SJCRH30 (cell line): Measurements from ENCODE around the gene LRRC36. TPM values are rescaled to one million over a fixed set of nuclear protein-coding genes. Genes with fewer than 3 reads are reported as not detected.

ENCODE experiments used
- DNase-seq, 2 experiments: peaks; one replicate each; pipeline ENCODE4 v3.0.0-alpha.2; 2015 to 2020
- H3K27ac ChIP-seq: fragments of 250-450 bp; sonication (Bioruptor Pico); 2 replicates; pipeline ENCODE4 v1.5.1; 2020; ENCODE audit warnings: mild to moderate bottlenecking, moderate library complexity
- H3K27me3 ChIP-seq: fragments of 250-450 bp; sonication (Bioruptor Pico); 2 replicates; pipeline ENCODE4 v1.5.1; 2020; ENCODE audit warnings: mild to moderate bottlenecking, moderate library complexity
- H3K36me3 ChIP-seq: fragments of 250-450 bp; sonication (Bioruptor Pico); 2 replicates; pipeline ENCODE4 v1.5.1; 2020; ENCODE audit warnings: mild to moderate bottlenecking, moderate library complexity
- H3K4me1 ChIP-seq: fragments of 250-450 bp; sonication (Bioruptor Pico); 2 replicates; pipeline ENCODE4 v1.5.1; 2020; ENCODE audit warnings: mild to moderate bottlenecking, moderate library complexity
- H3K4me3 ChIP-seq: fragments of 250-450 bp; sonication (Bioruptor Pico); 2 replicates; pipeline ENCODE4 v1.5.1; 2020; ENCODE audit warnings: mild to moderate bottlenecking, moderate library complexity
- H3K9me3 ChIP-seq: fragments of 250-450 bp; sonication (Bioruptor Pico); replicated peaks from 2 replicates; pipeline ENCODE4 v1.5.1; 2020; ENCODE audit warnings: mild to moderate bottlenecking, moderate library complexity
- total RNA-seq: library from RNA; depleted of rRNA; stranded (reverse); fragments of >200 nt; shearing (Covaris generic); gene quantifications from 2 replicates; pipeline ENCODE4 v1.2.3, GENCODE V29; 2014

LRRC36 gene
- total RNA-seq, 1 experiment from 2014 or later = not detected

- Histone ChIP-seq H3K4me1 (no peaks in the 10 kb centered on the region; the same call in 1 of the 2 replicates), H3K27me3 (no peaks in the 10 kb centered on the region), H3K27ac (no peak overlapping the region), H3K4me3 (no peak overlapping the region), H3K9me3 (no peaks in the 10 kb centered on the region), H3K36me3 (no peaks in the 10 kb centered on the region)
- DNase-seq = no peak
Measured at GRCh38 chr16:67386861-67387455, 60.3 kb downstream of the LRRC36 start.

GRCh38 chr16:67387479-67388079 lies 61.0 kb downstream of the LRRC36 start:
- Histone ChIP-seq H3K27me3 (no peaks in the 10 kb centered on the region), H3K9me3 (no peaks in the 10 kb centered on the region), H3K36me3 (no peaks in the 10 kb centered on the region), H3K4me3 (no peak overlapping the region), H3K4me1 (peaks cover 5% of the 10 kb centered on the region; the same call in 1 of the 2 replicates), H3K27ac (no peak overlapping the region)
- DNase-seq = no peak

- Histone ChIP-seq H3K27me3 (no peaks in the 10 kb centered on the region), H3K4me3 (no peak overlapping the region), H3K9me3 (no peaks in the 10 kb centered on the region), H3K4me1 (peaks cover 9% of the 10 kb centered on the region; the same call in 1 of the 2 replicates), H3K27ac (no peak overlapping the region), H3K36me3 (no peaks in the 10 kb centered on the region)
- no peak for DNase-seq
Measured at GRCh38 chr16:67388191-67388590, 61.6 kb downstream of the LRRC36 start.

- H3K36me3 ChIP-seq = no peaks in the 10 kb centered on the region
- DNase-seq = no peak
- H3K4me3 ChIP-seq = no peak overlapping the region
- no peak overlapping the region for H3K27ac ChIP-seq
- peaks cover 9% of the 10 kb centered on the region for H3K4me1 ChIP-seq
- no peaks in the 10 kb centered on the region for H3K27me3 ChIP-seq
- no peaks in the 10 kb centered on the region for H3K9me3 ChIP-seq
Measured at GRCh38 chr16:67388591-67388990, 62.0 kb downstream of the LRRC36 start.

GRCh38 chr16:67389911-67390815 lies 63.5 kb downstream of the LRRC36 start:
- Histone ChIP-seq H3K27ac (no peak overlapping the region), H3K4me1 (peaks cover 19% of the 10 kb centered on the region), H3K36me3 (no peaks in the 10 kb centered on the region), H3K9me3 (no peaks in the 10 kb centered on the region), H3K4me3 (no peak overlapping the region), H3K27me3 (no peaks in the 10 kb centered on the region)
- no peak for DNase-seq

- no peak for DNase-seq
- H3K27ac ChIP-seq = no peak overlapping the region
- H3K9me3 ChIP-seq = no peaks in the 10 kb centered on the region
- H3K4me1 ChIP-seq = peaks cover 26% of the 10 kb centered on the region
- H3K36me3 ChIP-seq = no peaks in the 10 kb centered on the region
- no peak overlapping the region for H3K4me3 ChIP-seq
- no peaks in the 10 kb centered on the region for H3K27me3 ChIP-seq
Measured at GRCh38 chr16:67390816-67391423, 64.3 kb downstream of the LRRC36 start.

- no peak for DNase-seq
Measured at GRCh38 chr16:67391424-67392300, 65.0 kb downstream of the LRRC36 start.

GRCh38 chr16:67392301-67393059 lies 65.9 kb downstream of the LRRC36 start:
- peaks cover 38% of the 10 kb centered on the region for H3K4me1 ChIP-seq
- H3K27me3 ChIP-seq = no peaks in the 10 kb centered on the region
- peak overlapping the region; percentile 77 for H3K27ac ChIP-seq
- no peaks in the 10 kb centered on the region for H3K9me3 ChIP-seq
- peak overlapping the region; percentile 67 for H3K4me3 ChIP-seq
- DNase-seq = no peak
- no peaks in the 10 kb centered on the region for H3K36me3 ChIP-seq

More at GRCh38 chr16:67391424-67392300, 65.0 kb downstream of the LRRC36 start:
- no peak overlapping the region for H3K27ac ChIP-seq
- no peak overlapping the region for H3K4me3 ChIP-seq
- H3K27me3 ChIP-seq = no peaks in the 10 kb centered on the region
- H3K9me3 ChIP-seq = no peaks in the 10 kb centered on the region
- H3K4me1 ChIP-seq = peaks cover 32% of the 10 kb centered on the region
- no peaks in the 10 kb centered on the region for H3K36me3 ChIP-seq

GRCh38 chr16:67393111-67393787 lies 66.6 kb downstream of the LRRC36 start, which contains the start of gene TPPP3:
TPPP3 (minus strand) TSS chr16:67393498; CDS start chr16:67391111, 2,387 bp downstream.
- H3K4me1 ChIP-seq = peaks cover 38% of the 10 kb centered on the region
- H3K27me3 ChIP-seq = no peaks in the 10 kb centered on the region
- no peaks in the 10 kb centered on the region for H3K36me3 ChIP-seq
- H3K27ac ChIP-seq = peak within 1 kb of the TSS; percentile 77
- H3K4me3 ChIP-seq = peak within 1 kb of the TSS; percentile 67
- no peaks in the 10 kb centered on the region for H3K9me3 ChIP-seq
- peak; percentile 97 to 98 for DNase-seq

GRCh38 chr16:67393788-67394154 lies 67.2 kb downstream of the LRRC36 start:
- H3K36me3 ChIP-seq = no peaks in the 10 kb centered on the region
- peak overlapping the region; percentile 77 for H3K27ac ChIP-seq
- no peaks in the 10 kb centered on the region for H3K27me3 ChIP-seq
- no peaks in the 10 kb centered on the region for H3K9me3 ChIP-seq
- no peak for DNase-seq
- H3K4me1 ChIP-seq = peaks cover 38% of the 10 kb centered on the region
- peak overlapping the region; percentile 67 for H3K4me3 ChIP-seq

GRCh38 chr16:67394155-67395104 lies 67.8 kb downstream of the LRRC36 start:
- Histone ChIP-seq H3K9me3 (no peaks in the 10 kb centered on the region), H3K27me3 (no peaks in the 10 kb centered on the region), H3K36me3 (no peaks in the 10 kb centered on the region), H3K27ac (no peak overlapping the region; the same call in 1 of the 2 replicates), H3K4me1 (peaks cover 38% of the 10 kb centered on the region), H3K4me3 (no peak overlapping the region)
- DNase-seq = no peak

GRCh38 chr16:67395105-67395457 lies 68.5 kb downstream of the LRRC36 start:
- H3K9me3 ChIP-seq = no peaks in the 10 kb centered on the region
- no peak overlapping the region for H3K4me3 ChIP-seq
- no peaks in the 10 kb centered on the region for H3K36me3 ChIP-seq
- H3K4me1 ChIP-seq = peaks cover 45% of the 10 kb centered on the region
- no peaks in the 10 kb centered on the region for H3K27me3 ChIP-seq
- no peak overlapping the region for H3K27ac ChIP-seq
- DNase-seq = no peak
